RKO (cell line): ENCODE data around the gene TOR1B.
"Not testable (repeated sequence)": the region's sequence is repeated elsewhere in the genome, so short reads cannot be mapped to it uniquely, and the experiment has no call there.

Source experiments
- DNase-seq: peaks from one replicate; pipeline ENCODE4 v3.0.0-alpha.2; 2016; ENCODE audit warnings: low spot score

The TOR1B gene

DNA sequence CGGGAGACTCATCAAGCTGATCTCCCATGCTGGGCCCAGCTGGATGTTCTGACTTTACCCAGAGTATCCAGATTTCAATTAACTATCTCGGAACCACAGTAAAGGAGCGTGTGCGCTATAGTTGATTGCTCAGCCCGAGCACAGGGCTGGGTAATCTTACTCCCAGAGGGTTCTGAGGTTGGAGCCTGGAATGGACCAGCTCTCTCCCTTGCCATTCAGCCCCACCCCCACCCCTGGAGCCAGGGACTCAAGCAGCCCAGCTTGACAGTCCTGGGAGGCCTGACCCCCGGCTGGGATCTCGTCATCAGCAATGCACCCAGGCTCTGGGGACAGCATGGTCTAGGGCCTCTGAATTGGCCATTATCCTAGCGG is 26.4 kb upstream of the TOR1B start:
- DNase-seq = no peak

DNA sequence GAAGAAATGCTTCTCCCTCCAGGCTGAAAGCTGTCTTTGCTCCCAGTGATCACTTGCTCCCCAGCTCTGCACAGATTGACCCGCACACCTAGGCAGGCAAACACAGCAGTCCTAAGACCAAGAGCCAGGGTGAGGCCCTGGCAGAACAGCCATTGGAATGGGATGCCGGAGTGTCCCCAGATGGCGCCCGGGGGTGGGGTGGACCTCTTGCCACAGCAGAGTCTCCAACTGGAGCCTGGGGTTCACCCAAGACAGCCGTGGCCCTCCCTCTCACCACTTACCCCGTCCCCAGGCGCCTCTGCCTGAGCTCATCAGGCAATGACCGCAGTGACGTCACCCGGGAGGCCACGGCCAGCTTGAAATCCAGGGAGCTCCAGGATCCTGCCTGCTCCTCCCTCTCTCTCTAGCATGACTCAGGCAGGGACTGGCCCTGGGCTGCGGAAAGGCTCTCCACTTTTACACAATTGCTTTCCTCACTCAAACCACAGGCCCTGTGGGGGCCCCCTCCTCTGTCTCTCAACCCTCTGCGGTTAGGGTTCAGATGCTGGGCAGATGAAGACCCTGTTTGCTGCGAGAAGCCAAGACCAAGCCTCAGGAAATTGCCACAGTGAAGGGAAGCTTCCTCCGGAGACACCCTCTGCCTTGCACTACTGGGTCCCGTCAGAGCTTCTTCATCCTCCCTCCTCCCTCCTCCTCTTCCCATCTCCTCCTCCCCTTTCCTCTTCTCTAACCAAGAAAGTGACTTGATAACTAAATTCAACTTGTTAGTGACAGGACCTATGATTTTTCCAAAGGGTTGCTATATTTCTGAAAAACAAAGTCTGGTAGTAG is 25.8 kb upstream of the TOR1B start:
- DNase-seq = peak; percentile 99

DNA sequence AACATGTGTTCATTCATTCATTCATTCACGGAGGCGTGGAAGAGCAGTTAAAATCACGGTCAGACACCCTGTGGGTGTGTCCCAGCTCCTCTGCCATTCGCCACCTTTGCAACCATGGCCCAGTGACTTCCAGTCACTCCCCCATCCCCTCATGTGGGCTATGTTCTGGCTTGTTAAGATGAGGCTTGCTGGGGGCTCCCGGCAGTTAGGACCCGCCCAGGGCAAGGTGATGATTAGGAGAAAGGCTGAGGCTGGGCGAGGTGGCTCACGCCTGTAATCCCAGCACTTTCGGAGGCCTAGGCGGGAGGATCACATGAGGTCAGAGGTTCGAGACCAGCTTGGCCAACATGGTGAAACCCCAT is 25.2 kb upstream of the TOR1B start:
- DNase-seq = no peak

DNA sequence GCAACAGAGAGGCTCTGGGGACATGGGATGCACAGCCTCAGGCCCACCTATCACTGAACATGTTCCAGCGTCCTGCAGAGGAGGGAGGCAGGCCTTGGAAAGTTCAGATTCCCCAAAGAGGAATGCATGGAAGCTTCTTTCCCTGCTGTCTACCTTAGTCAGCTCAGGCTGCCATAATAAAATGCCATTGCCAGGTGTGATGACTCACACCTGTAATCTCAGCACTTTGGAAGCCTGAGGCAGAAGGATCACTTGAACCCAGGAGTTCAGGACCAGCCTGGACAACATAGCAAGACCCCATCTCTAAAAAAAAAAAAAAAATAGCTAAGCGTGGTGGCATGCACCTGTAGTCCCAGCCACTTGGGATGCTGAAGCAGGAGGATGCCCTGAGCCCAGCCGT is 24.5 kb upstream of the TOR1B start:
- DNase-seq = no peak

DNA sequence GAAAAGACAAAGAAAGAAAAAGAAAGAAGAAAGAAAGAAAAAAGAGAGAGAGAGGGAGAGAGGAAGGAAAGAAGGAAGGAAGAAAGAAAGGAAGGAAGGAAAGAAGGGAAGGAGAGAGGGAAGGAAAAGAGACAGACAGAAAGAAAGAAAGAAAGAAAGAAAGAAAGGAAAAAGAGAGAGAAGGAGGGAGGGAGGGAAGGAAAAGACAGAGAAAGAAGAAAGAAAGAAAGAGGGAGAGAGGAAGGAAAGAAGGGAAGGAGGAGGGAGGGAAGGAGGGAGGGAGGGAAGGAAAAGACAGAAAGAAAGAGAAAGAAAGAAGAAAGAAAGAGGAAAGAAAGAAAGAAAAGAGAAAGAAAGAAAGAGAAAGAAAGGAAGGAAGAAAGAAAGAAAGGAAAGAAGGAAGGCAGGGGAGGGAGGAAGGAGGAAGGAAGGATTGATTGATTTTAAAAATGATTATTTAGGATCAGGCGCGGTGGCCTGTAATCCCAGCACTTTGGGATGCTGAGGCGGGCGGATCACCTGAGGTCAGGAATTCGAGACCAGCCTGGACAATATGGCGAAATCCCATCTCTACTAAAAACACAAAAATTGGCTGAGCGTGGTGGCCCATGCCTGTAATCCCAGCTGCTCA is 23.3 kb upstream of the TOR1B start:
- no peak for DNase-seq

DNA sequence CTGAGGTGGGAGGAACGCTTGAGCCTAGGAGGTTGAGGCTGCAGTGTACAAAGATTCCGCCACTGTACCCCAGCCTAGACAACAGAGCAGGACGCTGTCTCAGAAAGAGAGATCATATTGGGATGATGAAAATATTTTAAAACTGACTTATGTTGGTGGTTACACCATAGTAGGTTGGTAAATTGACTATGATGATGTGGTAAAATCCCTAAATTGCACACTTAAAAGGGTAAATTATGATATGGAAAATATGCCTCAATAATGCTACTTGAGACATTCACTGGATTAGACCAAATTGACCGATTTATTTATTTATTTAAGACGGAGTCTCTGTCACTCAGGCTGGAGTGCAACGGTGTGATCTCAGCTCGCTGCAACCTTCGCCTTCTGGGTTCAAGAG is 21.9 kb upstream of the TOR1B start:
- no peak for DNase-seq

DNA sequence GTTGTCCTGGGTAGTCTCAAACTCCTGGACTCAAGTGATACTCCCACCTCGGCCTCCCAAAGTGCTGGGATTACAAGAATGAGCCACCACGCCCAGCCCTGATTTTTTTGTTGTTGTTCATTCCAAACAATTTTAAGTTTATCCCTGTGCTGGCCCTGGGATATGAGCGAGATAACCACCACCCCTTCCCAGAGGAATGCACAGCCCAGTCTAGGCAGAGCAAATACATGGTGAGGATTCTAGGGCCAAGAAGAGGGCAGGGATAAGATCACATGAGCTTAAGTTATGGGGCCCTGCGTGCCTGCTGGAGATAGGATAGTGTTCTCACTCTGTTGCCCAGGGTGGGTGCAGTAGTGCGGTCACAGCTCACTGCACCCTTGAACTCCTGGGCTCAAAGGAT is 21.0 kb upstream of the TOR1B start:
- DNase-seq = no peak

DNA sequence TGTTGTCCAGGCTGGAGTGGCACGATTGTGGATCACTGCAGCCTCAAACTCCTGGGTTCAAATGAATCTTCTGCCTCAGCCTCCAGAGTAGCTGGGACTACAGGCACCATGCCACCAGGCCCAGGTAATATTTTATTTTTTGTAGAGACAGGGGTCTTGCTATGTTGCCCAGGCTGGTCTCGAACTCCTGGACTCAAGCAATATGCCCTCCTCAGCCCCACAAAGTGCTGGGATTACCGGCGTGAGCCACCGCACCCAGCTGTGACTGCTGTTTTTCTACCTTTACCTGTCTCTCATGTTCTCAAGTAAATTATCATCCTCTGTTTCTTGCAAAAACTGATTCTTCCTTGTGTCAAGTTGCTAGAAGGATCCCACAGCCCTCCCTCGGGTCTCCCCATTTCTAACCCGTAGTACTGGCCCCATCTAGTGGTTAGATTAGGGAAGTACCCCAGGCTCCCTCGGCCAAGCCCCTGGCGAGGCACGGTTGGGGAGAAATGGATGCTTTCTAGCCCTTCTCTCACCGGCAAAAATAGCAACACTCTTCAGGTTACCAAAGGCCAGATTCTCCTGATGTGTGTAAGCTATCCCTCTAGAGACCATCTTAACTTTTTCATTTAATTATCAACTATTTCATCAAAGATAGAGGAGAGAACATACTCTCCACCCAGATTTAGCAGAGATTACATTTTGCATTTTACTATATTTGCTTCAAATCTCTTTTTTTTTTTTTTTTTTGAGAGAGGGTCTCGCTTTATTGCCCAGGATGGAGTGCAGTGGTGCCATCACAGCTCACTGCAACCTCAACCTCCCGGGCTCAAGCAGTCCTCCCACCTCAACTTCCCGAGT is 19.2 kb upstream of the TOR1B start:
- peak; percentile 82 for DNase-seq

DNA sequence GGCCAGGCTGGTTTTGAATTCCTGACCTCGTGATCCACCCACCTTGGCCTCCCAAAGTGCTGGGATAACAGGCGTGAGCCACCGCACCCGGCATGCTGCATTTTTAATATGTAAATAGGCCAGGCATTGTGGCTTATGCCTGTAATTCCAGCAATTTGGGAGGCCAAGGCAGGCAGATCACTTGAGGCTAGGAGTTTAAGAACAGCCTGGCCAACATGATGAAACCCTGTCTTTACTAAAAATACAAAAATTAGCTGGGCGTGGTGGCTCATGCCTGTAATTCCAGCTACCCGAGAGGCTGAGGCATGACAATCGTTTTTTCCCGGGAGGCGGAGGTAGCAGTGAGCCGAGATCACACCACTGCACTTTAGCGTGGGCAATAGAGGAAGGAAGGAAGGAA is 18.0 kb upstream of the TOR1B start:
- not testable (repeated sequence) for DNase-seq

DNA sequence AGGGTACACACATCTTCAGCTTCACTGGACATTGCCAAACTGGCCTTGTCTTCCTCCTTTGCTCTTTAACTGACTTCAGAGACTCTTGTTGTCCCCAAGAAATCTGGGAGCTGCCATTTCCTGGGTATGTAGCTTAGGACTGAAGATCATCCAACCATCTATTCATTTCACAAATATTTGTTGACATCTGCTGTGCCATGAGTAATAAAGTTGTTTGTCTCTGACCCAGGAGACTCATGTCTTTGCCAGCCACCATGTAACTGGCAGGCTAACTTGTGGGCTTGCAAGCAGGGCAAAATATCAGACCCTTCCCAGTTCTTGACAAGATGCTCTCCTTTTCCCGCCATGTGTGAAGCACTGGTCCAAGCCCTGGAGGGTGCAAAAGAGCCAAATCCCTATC is 17.1 kb upstream of the TOR1B start:
- DNase-seq = no peak

DNA sequence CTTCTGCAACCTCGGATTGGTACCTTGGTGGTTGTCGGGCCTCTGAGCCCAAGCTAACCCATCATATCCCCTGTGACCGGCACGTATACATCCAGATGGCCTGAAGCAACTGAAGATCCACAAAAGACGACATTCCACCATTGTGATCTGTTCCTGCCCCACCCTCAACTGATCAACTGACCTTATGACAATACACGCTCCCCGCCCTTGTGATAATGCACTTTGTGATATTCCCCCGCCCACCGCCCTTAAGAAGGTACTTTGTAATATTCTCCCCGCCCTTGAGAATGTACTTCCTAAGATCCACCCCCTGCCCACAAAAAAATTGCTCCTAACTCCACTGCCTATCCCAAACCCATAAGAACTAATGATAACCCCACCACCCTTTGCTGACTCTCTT is 16.5 kb upstream of the TOR1B start:
- DNase-seq = no peak

DNA sequence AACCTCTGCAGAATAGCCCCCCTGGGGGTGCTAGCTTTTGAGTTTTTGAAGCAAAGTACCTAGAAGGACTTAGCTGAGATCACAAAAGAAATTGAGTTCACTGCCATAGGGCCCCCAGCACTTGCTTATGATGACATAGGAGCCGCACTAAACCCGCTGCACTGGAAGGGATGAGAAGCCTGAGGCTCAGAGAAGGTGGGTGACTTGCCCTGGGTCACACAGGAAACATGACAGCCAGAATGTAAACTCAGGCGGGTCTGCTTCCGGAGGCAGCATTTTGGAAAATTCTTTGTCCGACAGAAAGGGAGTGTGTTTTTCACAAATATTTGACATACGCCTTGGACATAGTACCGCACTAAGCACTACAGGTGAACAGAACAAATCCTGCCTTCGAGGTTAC is 8.4 kb upstream of the TOR1B start:
- DNase-seq = no peak

DNA sequence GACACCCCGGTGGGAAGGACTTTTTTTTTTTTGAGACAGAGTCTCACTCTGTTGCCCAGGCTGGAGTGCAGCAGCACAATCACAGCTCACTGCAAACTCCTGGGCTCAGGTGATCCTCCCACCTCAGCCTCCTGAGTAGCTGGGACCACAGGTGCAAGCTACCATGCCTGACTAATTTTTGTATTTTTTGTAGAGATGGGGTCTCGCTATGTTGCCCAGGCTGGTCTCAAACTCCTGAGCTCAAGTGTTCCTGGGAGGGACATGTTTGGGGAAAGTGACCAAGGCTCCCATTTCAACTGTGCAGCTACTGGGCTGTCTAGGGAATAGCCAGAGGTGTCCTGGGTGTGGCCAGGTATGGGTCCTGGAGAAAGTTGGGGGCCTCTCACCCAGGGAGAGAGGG is 7.0 kb upstream of the TOR1B start:
- DNase-seq = not testable (repeated sequence)

DNA sequence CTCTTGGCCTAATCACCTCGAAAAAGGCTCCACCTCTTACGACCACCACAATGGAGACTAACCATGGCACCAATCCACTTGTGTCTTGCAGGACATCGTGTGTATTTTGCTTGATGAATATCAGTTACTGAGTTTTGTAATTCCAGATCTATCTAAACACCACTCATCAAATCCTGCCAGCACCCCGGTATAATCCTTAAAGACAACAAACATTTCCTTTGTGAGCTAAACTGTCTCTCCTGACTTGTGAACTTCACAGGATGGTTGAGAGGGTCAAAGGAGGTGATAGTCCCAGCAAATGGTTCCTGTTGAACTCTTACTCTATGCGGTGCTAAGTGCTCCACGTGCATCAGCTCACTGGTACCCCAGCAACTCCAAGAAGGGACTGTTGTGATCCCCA is 4.0 kb upstream of the TOR1B start:
- DNase-seq = no peak

DNA sequence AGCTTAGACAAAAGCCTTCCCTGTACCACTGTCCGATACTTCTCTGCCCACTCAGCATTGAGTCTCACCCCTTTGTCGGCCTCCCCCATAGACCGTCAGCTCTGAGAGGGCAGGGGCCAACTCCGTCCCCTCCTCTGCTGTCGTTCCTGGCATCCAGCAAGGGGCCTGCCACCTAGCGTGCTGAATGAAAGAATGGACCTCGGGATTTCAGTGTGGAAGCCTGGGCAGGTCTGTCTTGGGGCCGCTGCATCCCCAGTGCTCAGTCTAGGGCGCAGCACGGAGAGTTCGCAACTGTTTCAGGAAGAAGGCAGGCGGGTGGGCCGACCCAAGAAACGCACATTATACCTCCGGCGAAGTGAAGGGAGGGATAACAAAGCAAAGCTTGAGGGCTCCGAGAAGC is 1.5 kb upstream of the TOR1B start:
- no peak for DNase-seq

DNA sequence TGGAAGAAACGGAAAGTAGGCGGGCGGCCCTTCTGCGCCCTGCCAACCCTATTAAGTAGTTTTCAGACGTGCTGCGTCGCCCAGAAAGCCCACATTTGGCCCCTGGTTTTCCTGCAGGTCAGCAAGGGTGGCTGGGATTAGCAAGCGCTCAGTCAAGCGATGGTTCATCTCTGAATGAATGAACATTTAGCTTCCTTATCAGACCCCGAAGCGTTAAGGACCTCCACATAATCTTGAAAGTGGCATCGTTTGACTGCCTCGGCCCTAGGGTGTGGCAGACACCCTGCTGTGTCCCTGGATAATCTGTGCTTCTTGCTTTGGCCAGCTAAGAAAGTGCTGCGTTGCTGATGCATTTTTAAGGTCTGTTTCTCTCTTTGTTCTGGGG is 684 bp downstream of the TOR1B start:
- peak; percentile 54 for DNase-seq

DNA sequence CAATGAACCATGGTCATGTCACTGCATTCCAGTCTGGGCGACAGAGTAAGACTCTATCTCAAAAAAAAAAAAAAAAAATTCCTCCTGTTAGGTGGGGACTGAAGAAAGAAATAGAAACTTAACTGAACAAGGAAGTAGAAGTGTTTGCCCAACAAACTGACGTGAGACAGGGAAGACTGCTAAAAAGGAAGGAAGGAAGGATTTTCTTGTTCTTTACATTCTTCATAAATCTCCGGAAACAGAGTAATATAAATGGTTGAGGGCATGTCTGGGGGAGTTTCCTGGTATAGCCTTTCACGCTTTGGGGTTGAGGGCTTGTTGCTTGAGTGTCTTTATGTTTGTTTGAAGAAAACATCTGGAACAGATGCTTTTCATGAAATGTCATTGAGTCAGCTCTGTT is 3.1 kb downstream of the TOR1B start:
- DNase-seq = no peak

DNA sequence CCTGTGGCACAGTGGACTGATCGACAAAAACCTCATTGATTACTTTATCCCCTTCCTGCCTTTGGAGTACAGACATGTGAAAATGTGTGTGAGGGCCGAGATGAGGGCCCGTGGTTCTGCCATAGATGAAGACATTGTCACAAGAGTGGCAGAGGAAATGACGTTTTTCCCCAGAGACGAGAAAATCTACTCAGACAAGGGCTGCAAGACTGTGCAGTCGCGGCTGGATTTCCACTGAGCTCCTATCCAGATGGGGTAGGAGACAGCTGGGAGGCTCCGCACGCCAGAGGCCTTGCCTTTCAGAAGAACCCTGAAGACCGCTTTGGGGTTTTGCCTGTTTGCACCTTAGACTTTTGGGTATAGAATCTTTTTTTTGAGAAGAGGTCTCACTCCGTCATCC is 6.4 kb downstream of the TOR1B start:
- DNase-seq = no peak

DNA sequence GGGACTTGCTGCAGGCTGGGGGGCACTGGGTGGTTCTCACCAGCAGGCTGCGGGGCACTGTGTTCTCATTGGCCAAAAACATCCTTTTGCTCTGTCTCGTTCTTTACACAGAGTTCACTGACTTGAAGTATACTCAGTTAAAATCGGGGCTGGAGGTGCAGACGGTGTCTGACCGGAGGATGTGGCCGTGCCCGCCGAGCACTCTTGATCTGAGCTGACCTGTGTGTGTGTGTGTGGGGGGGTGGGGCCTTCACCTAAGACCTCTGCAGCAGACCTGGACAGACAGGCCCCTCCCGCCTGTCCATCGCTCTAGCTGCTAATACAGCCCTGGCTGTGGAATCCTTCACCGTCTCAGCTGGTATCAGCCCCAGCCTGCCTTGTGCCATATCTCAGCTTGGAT is 7.1 kb downstream of the TOR1B start:
- DNase-seq = no peak

DNA sequence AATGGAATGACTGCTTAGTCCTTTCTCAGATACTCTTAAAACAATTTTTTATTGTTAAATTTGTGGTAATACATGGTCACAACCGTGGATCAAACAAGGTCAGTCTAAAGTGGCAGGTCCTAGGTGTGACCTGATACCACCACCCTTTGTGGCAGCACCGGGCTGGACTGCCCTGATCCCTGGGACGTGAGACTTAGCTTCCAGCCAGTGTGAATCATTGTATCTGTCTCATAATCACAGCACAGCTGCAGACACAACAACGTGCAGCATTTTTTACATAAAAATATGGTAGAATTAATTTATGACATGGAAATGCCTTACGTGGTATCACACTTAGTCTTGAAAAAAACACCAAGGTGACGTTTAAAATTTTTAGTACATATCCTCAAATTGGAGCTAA is 7.8 kb downstream of the TOR1B start:
- no peak for DNase-seq

DNA sequence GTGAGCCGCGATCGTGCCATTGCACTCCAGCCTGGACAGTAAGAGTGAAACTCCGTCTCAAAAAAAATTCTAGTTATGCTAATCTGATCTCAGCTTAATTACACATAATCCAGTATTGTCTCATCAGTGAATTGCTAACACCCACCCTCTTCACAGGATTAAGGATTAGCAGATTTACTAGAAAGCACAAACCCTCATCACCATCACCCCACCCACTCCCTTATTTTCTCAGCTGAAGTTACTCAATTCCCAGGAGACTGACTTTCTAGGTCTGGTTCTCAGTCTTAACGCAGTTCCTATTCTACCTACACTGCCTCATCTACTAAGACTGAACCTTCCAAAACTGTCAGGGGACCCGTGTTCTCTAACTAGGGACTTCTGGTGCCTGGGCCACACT is 9.0 kb downstream of the TOR1B start:
- DNase-seq = no peak

DNA sequence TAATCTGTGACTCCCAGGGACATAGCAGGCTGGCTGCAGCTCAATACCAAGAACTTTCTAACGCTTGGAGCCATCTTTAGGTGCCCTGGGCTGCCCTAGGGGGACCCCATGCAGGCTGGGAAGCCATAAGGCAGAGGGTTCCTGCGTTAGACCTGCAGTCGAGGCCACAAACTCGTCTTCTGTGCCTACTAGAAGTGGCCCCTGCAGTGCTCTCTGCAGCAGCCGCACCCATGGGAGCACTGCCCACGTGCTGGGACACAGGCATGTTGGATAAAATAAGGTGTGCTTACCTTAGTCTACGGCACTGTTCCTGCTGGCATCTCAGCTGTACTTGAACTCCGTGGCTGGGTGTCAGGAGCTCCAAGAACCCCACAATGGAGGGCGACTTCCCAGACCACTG is 9.4 kb downstream of the TOR1B start:
- DNase-seq = no peak

DNA sequence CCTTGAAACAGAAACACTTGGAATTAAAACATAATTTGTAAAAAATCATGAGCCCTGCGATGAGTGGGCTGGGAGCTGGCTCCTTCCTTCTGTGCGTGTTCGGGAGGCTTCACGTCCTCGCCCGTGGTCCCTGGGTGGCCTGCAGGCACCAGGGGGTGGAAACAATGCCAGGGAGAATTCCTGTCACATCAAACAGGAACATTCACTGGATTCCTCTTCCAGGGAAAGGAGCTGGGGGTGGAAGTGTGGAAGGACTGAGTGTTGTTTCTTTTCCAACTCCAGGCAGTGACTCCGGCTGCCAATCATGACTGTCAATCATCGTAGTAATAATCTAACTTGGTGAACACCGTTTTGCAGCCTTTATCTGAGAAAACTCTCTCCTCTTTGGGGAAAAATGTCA is 10.7 kb downstream of the TOR1B start:
- no peak for DNase-seq
